Ovary (tissue), 9 donors: Measurements from ENCODE around the gene DAGLA. TPM values are rescaled to one million over a fixed set of nuclear protein-coding genes. Genes with fewer than 3 reads are reported as not detected.

Experiments
- DNase-seq, 5 donors: peaks; one replicate each; pipeline ENCODE4 v3.0.0-alpha.2; 2019 to 2020
- H3K27ac ChIP-seq, 2 donors: fragments of 200-600 bp; one replicate each; pipeline versions ENCODE4 v1.5.1 to v1.8.0; 2019 to 2022
- H3K27me3 ChIP-seq: fragments of 200-600 bp; one replicate; pipeline ENCODE4 v1.8.0; 2022
- H3K36me3 ChIP-seq: fragments of 200-600 bp; sonication (generic); one replicate; pipeline ENCODE4 v1.5.1; 2019
- H3K4me1 ChIP-seq: one replicate; pipeline ENCODE4 v1.8.1; 2013; ENCODE audit warnings: mild to moderate bottlenecking, moderate library complexity; ENCODE audit not compliant: insufficient read depth
- H3K4me3 ChIP-seq: fragments of 200-600 bp; sonication (generic); one replicate; pipeline ENCODE4 v1.5.1; 2017
- H3K9me3 ChIP-seq, 2 donors: fragments of 200-600 bp in 1 of 2; sonication (generic) in 1 of 2; one replicate each; pipeline versions ENCODE4 v1.5.1 to v1.8.1; 2013 to 2019; ENCODE audit warnings: mild to moderate bottlenecking in 1 of 2, moderate library complexity in 1 of 2
- EP300 ChIP-seq: sonication (generic); formaldehyde crosslinking; IDR thresholded peaks from one replicate; pipeline ENCODE4 v1.6.1; 2017; ENCODE audit warnings: antibody characterized with exemption
- POLR2A ChIP-seq: fragments of 450-650 bp; IDR thresholded peaks from one replicate; pipeline ENCODE4 v1.6.1; 2017; ENCODE audit warnings: antibody characterized with exemption, mild to moderate bottlenecking, moderate library complexity
- WGBS, 3 donors: extraction: QIAGEN DNeasy Blood & Tissue Kit in 1 of 3; methylation state at CpG; one replicate each; pipeline versions ENCODE4 v1.1.5 to v1.1.7; 2013 to 2017; 5-methylcytosine and 5-hydroxymethylcytosine counted together
- intact Hi-C, 4 donors: fragments of 100-400 bp; cut with DNase I; formaldehyde crosslinking; loops; one replicate each; pipeline versions ENCODE4 v1.11.0 to v1.15.1; 2022 to 2023
- polyA plus RNA-seq, 2 donors: library from polyadenylated mRNA; stranded (reverse); fragments of 200-250 nt in 1 of 2; fragments of 350-450 nt in 1 of 2; fragmentation: Illumina TruSeq in 1 of 2; extraction: RNeasy Lipid Tissue Mini Kit (QIAGEN cat#74804) in 1 of 2; gene quantifications; one replicate each; pipeline ENCODE4 v1.2.3, GENCODE V29; 2013 to 2014
- total RNA-seq, 7 donors: library from RNA; depleted of rRNA in 2 of 7; stranded (reverse); fragments of >200 nt in 2 of 7; fragmentation: NEBNext Ultra II Directional in 3 of 7; extraction: Animal tissue kit (Norgen Biotek cat#: 25700) in 3 of 7; gene quantifications; one replicate each; pipeline versions ENCODE4 v1.1.0 to v1.2.4, GENCODE V29; 2016 to 2023
- TF ChIP-seq, protein P1 (sequence below), 3 donors: fragments of 450-650 bp in 2 of 3; fragments of 200-600 bp in 1 of 3; IDR thresholded peaks; one replicate each; pipeline versions ENCODE4 v1.5.1 to v1.8.0; 2016 to 2022; ENCODE audit warnings: antibody characterized with exemption in 3 of 3, mild to moderate bottlenecking in 1 of 3
- donor health status: DM: no; HTN: no; CAD: no; lungs with moderate emphysema.
- donor health status: DM: no; HTN: no; CAD: no.
- donor health status: Bipolar disorder and iron deficiency.
- donor health status: DM: yes; HTN: yes; CAD: no.
- donor health status: DM: no; HTN: no; CAD: no.
- donor health status: DM: yes; HTN: yes; CAD: no.

The DAGLA gene
- total and polyA plus RNA-seq, 9 donors = 0.40 to 4.4 (median 1.5) TPM

DNA sequence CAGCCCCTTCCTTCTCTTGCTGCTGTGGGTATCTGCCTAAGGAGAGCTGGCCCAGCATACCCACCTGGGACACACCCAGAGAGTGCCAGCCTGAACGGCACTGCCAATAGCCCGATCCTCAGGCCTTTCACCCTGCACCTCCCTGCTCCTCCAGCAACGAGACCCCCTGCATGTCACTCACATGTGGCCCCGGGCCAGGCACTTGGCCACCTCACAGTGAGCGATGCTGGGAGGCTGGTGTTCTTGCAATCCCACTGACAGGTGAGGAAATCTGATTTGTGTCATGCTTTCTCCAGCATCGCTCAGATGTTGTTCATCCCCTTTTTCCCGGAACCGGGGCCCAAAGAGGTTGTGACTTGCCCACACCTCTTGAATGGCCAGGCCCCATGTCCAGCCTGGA is 20.5 kb downstream of the DAGLA start:
- DNase-seq = no peak
- Histone ChIP-seq H3K4me1 (peaks cover 4% of the 10 kb centered on the region), H3K36me3 (no peaks in the 10 kb centered on the region), H3K9me3 (no peaks in the 10 kb centered on the region), H3K27me3 (no peaks in the 10 kb centered on the region), H3K4me3 (no peak overlapping the region), H3K27ac (no peak overlapping the region)
- TF ChIP-seq EP300 = no peak
- TF ChIP-seq POLR2A = no peak
- TF ChIP-seq, protein P1, sequence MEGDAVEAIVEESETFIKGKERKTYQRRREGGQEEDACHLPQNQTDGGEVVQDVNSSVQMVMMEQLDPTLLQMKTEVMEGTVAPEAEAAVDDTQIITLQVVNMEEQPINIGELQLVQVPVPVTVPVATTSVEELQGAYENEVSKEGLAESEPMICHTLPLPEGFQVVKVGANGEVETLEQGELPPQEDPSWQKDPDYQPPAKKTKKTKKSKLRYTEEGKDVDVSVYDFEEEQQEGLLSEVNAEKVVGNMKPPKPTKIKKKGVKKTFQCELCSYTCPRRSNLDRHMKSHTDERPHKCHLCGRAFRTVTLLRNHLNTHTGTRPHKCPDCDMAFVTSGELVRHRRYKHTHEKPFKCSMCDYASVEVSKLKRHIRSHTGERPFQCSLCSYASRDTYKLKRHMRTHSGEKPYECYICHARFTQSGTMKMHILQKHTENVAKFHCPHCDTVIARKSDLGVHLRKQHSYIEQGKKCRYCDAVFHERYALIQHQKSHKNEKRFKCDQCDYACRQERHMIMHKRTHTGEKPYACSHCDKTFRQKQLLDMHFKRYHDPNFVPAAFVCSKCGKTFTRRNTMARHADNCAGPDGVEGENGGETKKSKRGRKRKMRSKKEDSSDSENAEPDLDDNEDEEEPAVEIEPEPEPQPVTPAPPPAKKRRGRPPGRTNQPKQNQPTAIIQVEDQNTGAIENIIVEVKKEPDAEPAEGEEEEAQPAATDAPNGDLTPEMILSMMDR (IDR thresholded peaks at IDR 0.05) = no peak
- WGBS, 3 donors = 85 to 94% (median 90%) methylated on average over 8 of the region's 8 CpGs
- intact Hi-C loops = no loop called here

DNA sequence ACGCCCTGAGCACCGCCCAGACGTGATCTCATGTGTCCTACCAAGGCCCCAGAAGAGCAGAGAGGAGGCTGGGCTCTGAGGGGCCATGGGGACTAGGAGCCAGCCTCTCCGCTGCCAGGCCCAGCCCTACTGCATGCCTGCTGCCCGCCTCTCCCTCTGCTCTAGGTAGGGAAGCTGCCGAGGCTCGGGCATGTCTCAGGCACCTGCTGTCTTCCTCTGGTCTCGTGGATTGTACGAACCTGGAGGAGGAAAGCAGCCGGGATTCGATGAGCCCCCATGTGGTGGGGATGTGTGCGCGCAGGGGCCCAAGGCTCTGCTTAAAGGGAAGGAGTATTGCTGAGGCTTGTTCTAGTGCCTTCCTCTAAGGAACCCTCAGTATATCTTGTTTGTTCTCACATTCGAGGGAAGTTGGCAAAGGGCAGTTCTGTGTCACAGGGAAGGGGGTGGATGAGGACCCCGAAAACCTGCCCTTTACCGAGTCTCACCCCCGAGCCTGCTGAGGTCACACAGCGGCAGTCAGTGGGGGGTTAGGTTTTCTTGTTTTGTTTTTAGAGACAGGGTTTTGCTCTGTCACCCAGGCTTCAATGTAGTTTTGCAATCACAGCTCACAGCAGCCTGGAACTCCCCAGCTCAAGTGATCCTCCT is 21.2 kb downstream of the DAGLA start:
- TF ChIP-seq, protein P1 (IDR thresholded peaks at IDR 0.05) = no peak
- TF ChIP-seq EP300 (no peak), POLR2A (no peak)
- Histone ChIP-seq H3K27me3 (no peaks in the 10 kb centered on the region), H3K27ac (no peak overlapping the region), H3K4me3 (no peak overlapping the region), H3K9me3 (no peaks in the 10 kb centered on the region), H3K4me1 (peaks cover 2% of the 10 kb centered on the region), H3K36me3 (no peaks in the 10 kb centered on the region)
- WGBS, 3 donors = 70 to 78% (median 74%) methylated on average over 18 of the region's 18 CpGs
- no peak for DNase-seq
- intact Hi-C loops = no loop called here

DNA sequence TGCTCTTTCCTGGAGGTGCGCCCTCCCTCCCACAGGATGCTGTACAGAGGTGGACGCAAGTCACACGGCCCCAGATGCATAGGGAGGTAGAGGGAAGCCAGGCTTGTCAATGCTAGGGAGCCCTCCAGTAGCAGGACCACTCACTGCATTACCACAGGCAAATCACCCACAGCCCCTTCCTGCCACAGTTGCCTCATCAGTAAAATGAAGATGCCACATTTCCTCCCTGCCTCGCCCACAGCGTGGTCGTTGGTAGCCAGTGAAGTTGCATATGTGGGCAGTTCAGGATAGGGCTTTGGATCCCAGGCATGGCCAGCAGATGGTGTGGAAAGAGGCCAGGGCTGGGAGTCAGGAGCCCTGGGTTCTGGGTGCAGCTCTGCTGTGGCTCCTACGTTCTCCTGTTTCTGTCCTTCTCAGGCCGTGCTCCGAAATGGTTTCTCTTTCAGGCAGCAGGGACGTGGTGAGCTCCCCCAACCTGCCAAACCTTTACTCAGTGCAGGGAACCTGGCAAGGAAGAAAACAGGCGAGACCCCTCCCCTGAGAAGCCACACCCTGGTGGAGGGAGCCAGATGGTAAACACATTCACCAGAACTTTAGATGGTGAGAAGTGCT is 22.6 kb downstream of the DAGLA start:
- intact Hi-C loops = no loop called here
- no peaks in the 10 kb centered on the region for H3K9me3 ChIP-seq
- TF ChIP-seq, protein P1 (IDR thresholded peaks at IDR 0.05) = no peak
- no peak for TF ChIP-seq EP300
- TF ChIP-seq POLR2A = no peak
- 87 to 93% (median 90%) methylated on average over 11 of the region's 11 CpGs for WGBS, 3 donors
- no peaks in the 10 kb centered on the region for H3K36me3 ChIP-seq
- H3K27me3 ChIP-seq = no peaks in the 10 kb centered on the region
- no peak for DNase-seq
- no peak overlapping the region for H3K27ac ChIP-seq
- no peak overlapping the region for H3K4me3 ChIP-seq
- peaks cover 2% of the 10 kb centered on the region for H3K4me1 ChIP-seq

DNA sequence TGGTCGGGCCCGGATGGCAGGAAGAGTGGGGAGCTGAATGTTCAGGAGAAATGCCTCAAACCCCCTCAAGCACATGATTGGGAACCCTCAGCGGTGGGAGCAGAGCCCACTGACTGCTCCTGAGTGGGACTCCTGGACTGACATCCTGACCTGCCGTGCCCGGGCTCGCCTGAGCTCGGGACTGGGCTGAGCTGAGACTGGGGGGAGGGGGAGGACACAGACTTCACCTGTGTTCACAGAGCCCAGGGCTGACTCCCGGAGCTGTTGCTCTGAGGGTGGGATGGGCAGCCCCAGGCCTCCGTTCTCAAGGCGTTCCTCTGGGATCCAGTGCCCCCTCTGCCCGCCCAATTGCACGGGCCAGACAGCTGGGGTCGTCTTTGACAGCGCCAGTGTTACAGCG is 24.6 kb downstream of the DAGLA start:
- H3K27ac ChIP-seq = no peak overlapping the region
- DNase-seq = no peak
- TF ChIP-seq POLR2A (no peak), EP300 (no peak)
- TF ChIP-seq, protein P1 (IDR thresholded peaks at IDR 0.05) = no peak
- no peaks in the 10 kb centered on the region for H3K9me3 ChIP-seq
- no peak overlapping the region for H3K4me3 ChIP-seq
- 81 to 89% (median 86%) methylated on average over 15 of the region's 15 CpGs for WGBS, 3 donors
- intact Hi-C loops = no loop called here
- no peaks in the 10 kb centered on the region for H3K36me3 ChIP-seq
- no peaks in the 10 kb centered on the region for H3K27me3 ChIP-seq
- H3K4me1 ChIP-seq = no peaks in the 10 kb centered on the region
